Parathyroid adenoma (tissue), 2 donors: ENCODE results near the gene LILRB3.

Experiments used
- H2AFZ ChIP-seq: fragments of 300-600 bp; sonication (generic); one replicate; pipeline ENCODE4 v1.7.0; 2017; ENCODE audit warnings: antibody characterized with exemption, mild to moderate bottlenecking
- H3K27ac ChIP-seq: fragments of 300-600 bp; sonication (generic); one replicate; pipeline ENCODE4 v1.7.0; 2017
- H3K27me3 ChIP-seq: fragments of 300-600 bp; sonication (generic); one replicate; pipeline ENCODE4 v1.7.0; 2017; ENCODE audit warnings: low read length; ENCODE audit not compliant: control insufficient read depth, insufficient read depth
- H3K36me3 ChIP-seq: fragments of 300-600 bp; sonication (generic); one replicate; pipeline ENCODE4 v1.7.0; 2017; ENCODE audit warnings: low read length; ENCODE audit not compliant: control insufficient read depth, insufficient read depth
- H3K4me1 ChIP-seq: fragments of 300-600 bp; sonication (generic); one replicate; pipeline ENCODE4 v1.7.0; 2017; ENCODE audit warnings: control low read depth
- H3K4me2 ChIP-seq: fragments of 300-600 bp; sonication (generic); one replicate; pipeline ENCODE4 v1.7.0; 2017; ENCODE audit warnings: low read length
- H3K4me3 ChIP-seq: fragments of 300-600 bp; sonication (generic); one replicate; pipeline ENCODE4 v1.7.0; 2017; ENCODE audit warnings: low read depth, low read length
- H3K79me2 ChIP-seq: fragments of 300-600 bp; sonication (generic); one replicate; pipeline ENCODE4 v1.7.0; 2017; ENCODE audit warnings: control low read depth
- H3K9ac ChIP-seq: fragments of 300-600 bp; sonication (generic); one replicate; pipeline ENCODE4 v1.7.0; 2017; ENCODE audit warnings: mild to moderate bottlenecking
- H3K9me3 ChIP-seq: fragments of 300-600 bp; sonication (generic); one replicate; pipeline ENCODE4 v1.7.0; 2017; ENCODE audit warnings: low read length; ENCODE audit not compliant: control insufficient read depth
- TF ChIP-seq, protein P1 (sequence below): fragments of 300-600 bp; sonication (generic); IDR thresholded peaks from one replicate; pipeline ENCODE4 v1.7.0; 2017; ENCODE audit warnings: antibody characterized with exemption, mild to moderate bottlenecking
- donor health status: primary hyperparathyroidism.

LILRB3 gene

DNA sequence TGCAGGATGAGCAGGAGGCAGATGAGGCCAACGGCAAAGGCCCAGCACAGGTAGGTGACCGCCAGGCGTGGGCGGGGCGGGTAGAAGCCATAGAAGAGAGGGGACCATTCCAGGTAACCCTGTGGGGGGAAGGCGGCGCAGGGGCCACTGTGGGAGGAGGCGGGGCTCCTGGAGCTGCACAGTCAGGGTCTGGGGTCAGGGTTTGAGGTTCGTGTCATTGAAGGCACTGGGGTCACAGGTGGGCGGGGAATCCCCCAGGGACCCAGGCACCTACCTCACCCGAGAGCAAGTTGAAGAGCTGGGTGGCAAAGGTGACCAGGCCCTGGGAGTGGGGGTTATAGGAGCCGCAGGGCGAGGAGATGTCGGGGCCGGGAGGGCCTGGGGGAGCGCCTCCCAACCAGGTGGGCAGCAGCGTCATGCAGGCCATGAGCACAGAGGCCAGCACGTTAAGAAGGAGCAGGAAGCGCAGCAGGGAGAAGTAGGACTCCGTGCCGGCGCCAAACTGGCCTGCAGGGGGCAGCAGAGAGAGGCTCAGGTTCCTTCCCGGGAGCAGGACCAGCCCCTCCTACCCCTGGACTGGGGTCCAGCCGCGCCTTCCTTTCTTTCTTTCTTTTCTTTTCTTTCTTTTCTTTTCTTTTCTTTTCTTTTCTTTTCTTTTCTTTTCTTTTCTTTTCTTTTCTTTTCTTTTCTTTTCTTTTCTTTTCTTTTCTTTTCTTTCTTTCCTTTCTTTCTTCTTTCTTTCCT is 54.5 kb downstream of the LILRB3 start:
- H2AFZ ChIP-seq: no peak overlapping the region
- H3K36me3 ChIP-seq: no peaks in the 10 kb centered on the region
- H3K9me3 ChIP-seq: no peaks in the 10 kb centered on the region
- no peaks in the 10 kb centered on the region for H3K4me1 ChIP-seq
- no peak overlapping the region for H3K9ac ChIP-seq
- no peaks in the 10 kb centered on the region for H3K79me2 ChIP-seq
- no peaks in the 10 kb centered on the region for H3K27me3 ChIP-seq
- H3K27ac ChIP-seq: no peak overlapping the region
- TF ChIP-seq, protein P1, sequence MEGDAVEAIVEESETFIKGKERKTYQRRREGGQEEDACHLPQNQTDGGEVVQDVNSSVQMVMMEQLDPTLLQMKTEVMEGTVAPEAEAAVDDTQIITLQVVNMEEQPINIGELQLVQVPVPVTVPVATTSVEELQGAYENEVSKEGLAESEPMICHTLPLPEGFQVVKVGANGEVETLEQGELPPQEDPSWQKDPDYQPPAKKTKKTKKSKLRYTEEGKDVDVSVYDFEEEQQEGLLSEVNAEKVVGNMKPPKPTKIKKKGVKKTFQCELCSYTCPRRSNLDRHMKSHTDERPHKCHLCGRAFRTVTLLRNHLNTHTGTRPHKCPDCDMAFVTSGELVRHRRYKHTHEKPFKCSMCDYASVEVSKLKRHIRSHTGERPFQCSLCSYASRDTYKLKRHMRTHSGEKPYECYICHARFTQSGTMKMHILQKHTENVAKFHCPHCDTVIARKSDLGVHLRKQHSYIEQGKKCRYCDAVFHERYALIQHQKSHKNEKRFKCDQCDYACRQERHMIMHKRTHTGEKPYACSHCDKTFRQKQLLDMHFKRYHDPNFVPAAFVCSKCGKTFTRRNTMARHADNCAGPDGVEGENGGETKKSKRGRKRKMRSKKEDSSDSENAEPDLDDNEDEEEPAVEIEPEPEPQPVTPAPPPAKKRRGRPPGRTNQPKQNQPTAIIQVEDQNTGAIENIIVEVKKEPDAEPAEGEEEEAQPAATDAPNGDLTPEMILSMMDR: peak; percentile 90
- no peak overlapping the region for H3K4me3 ChIP-seq
- H3K4me2 ChIP-seq: no peak overlapping the region
